K562 (cell line): ENCODE measurements around the gene ALDOB. TPM values are rescaled to one million over a fixed set of nuclear protein-coding genes. Genes with fewer than 3 reads are reported as not detected.

Experiments
- ATAC-seq: fragments of 200-7000 bp; cut with Tn5 transposase; 3 replicates; pipeline ENCODE4 v1.9.1; 2020; ENCODE audit warnings: moderate library complexity
- BruUV-seq: library from RNA; stranded (reverse); fragments of 400-500 nt; replicated peaks from 2 replicates; lab custom pipeline; 2021; lab: Mats Ljungman, UMichigan
- CTCF ChIA-PET: fragments of 300-600 bp; formaldehyde crosslinking; extraction: SDS; loops from one replicate; lab custom pipeline; 2021; ENCODE audit warnings: low intra/inter-chr PET ratio; lab: Yijun Ruan, JAX
- POLR2A ChIA-PET: fragments of 300-600, 350-650 bp; sonication (Branson Sonifier 250); formaldehyde crosslinking; extraction: SDS; loops from one replicate; lab custom pipeline; 2021; ENCODE audit warnings: antibody characterized with exemption, inconsistent platforms; lab: Yijun Ruan, JAX
- DNase-seq, 4 experiments: peaks; one replicate each; pipeline versions ENCODE4 v3.0.0 to v3.0.0-alpha.2; 2011 to 2018; ENCODE audit warnings: low spot score in 3 of 4, mixed read lengths in 3 of 4; ENCODE audit errors: extremely low read depth in 1 of 4
- FAIRE-seq: peaks from 2 replicates; lab custom pipeline; 2011; peaks lifted over from hg19 to GRCh38; lab: Jason Lieb, UNC
- H2AFZ ChIP-seq: 2 replicates; pipeline ENCODE4 v1.6.0; 2011; ENCODE audit warnings: low read depth, low read length, control low read depth, inconsistent platforms
- H3K27ac ChIP-seq: fragments of 200-600 bp; 3 replicates; pipeline ENCODE4 v1.8.0; 2011; ENCODE audit warnings: low read depth, mild to moderate bottlenecking, control low read depth, inconsistent platforms, low read length, moderate library complexity, mixed read lengths; ENCODE audit errors: extremely low read depth
- H3K27me3 ChIP-seq, 2 experiments: fragments of 300-600 bp in 1 of 2; 2 replicates in 1 of 2; 3 replicates in 1 of 2; pipeline versions ENCODE4 v1.6.0 to v1.8.0; 2011; ENCODE audit warnings: inconsistent platforms in 2 of 2, low read length in 2 of 2, mild to moderate bottlenecking in 1 of 2, mixed read lengths in 1 of 2, moderate library complexity in 1 of 2; ENCODE audit not compliant: control insufficient read depth in 2 of 2, insufficient read depth in 2 of 2
- H3K36me3 ChIP-seq: fragments of 300-600 bp; 3 replicates; pipeline ENCODE4 v1.8.0; 2011; ENCODE audit warnings: mild to moderate bottlenecking, low read length, inconsistent platforms; ENCODE audit not compliant: control insufficient read depth, insufficient read depth
- H3K4me1 ChIP-seq, 2 experiments: fragments of 200-600 bp in 1 of 2; replicated peaks in 1 of 2; 2 replicates in 1 of 2; 3 replicates in 1 of 2; pipeline versions ENCODE4 v1.5.1 to v1.8.0; 2011; ENCODE audit warnings: inconsistent platforms in 2 of 2, low read length in 2 of 2, mild to moderate bottlenecking in 1 of 2, mixed read lengths in 1 of 2, moderate library complexity in 1 of 2; ENCODE audit not compliant: control insufficient read depth in 2 of 2, insufficient read depth in 2 of 2
- H3K4me2 ChIP-seq: 2 replicates; pipeline ENCODE4 v1.6.1; 2011; ENCODE audit warnings: low read length, control low read depth, inconsistent platforms, mixed read lengths; ENCODE audit not compliant: insufficient read depth
- H3K4me3 ChIP-seq: fragments of 200-600 bp; sonication (generic), shearing (Covaris generic); 2 replicates; pipeline ENCODE4 v1.5.1; 2016; ENCODE audit warnings: control low read depth, inconsistent platforms
- H3K79me2 ChIP-seq: fragments of 200-600 bp; 3 replicates; pipeline ENCODE4 v1.8.0; 2011; ENCODE audit warnings: low read length, inconsistent platforms; ENCODE audit not compliant: control insufficient read depth, insufficient read depth
- H3K9ac ChIP-seq, 2 experiments: 2 replicates each; pipeline versions ENCODE4 v1.6.0 to v1.6.1; 2011; ENCODE audit warnings: low read depth in 2 of 2, low read length in 2 of 2, control low read depth in 1 of 2, inconsistent platforms in 1 of 2, mild to moderate bottlenecking in 1 of 2, mixed read lengths in 1 of 2; ENCODE audit not compliant: insufficient read depth in 1 of 2
- H3K9me1 ChIP-seq: one replicate; pipeline ENCODE4 v1.6.0; 2011; ENCODE audit warnings: inconsistent platforms, mild to moderate bottlenecking, low read length, moderate library complexity; ENCODE audit not compliant: control insufficient read depth, insufficient read depth
- H3K9me3 ChIP-seq: replicated peaks from 2 replicates; pipeline ENCODE4 v1.5.1; 2011; ENCODE audit warnings: low read depth, low read length, inconsistent platforms; ENCODE audit not compliant: control insufficient read depth, insufficient read depth
- H4K20me1 ChIP-seq: replicated peaks from 2 replicates; pipeline ENCODE4 v1.6.1; 2011; ENCODE audit warnings: low read length, inconsistent platforms, mixed read lengths; ENCODE audit not compliant: control insufficient read depth, insufficient read depth
- DNMT1 ChIP-seq: fragments of 450-650 bp; IDR thresholded peaks from 2 replicates; pipeline ENCODE4 v1.6.1; 2016; ENCODE audit warnings: antibody characterized with exemption, mild to moderate bottlenecking
- FOSL1 ChIP-seq: fragments of 200-800 bp; sonication (Bioruptor generic); conservative IDR thresholded peaks from 2 replicates; pipeline ENCODE4 v1.6.1; 2016; ENCODE audit warnings: missing genetic modification characterization, missing compliant biosample characterization
- MTF1 ChIP-seq: fragments of 250-450 bp; sonication (Bioruptor Pico); IDR thresholded peaks from 2 replicates; pipeline ENCODE4 v1.9.0; 2021; ENCODE audit warnings: moderate library complexity, mild to moderate bottlenecking, inconsistent platforms, borderline replicate concordance
- NELFE ChIP-seq: IDR thresholded peaks from 2 replicates; pipeline ENCODE4 v1.6.1; 2011; ENCODE audit warnings: mild to moderate bottlenecking; ENCODE audit not compliant: insufficient read depth, insufficient read length
- RFX7 ChIP-seq: fragments of 250-450 bp; sonication (Bioruptor Pico); IDR thresholded peaks from 2 replicates; pipeline ENCODE4 v1.5.1; 2021; ENCODE audit warnings: mild to moderate bottlenecking
- TAF15 ChIP-seq: fragments of 200-400 bp; formaldehyde crosslinking; IDR thresholded peaks from 2 replicates; pipeline ENCODE4 v1.6.1; 2017; ENCODE audit warnings: mild to moderate bottlenecking, low read depth, low read length, moderate library complexity
- ZC3H8 ChIP-seq: fragments of 450-650 bp; IDR thresholded peaks from 2 replicates; pipeline ENCODE4 v1.6.1; 2017
- ZNF511 ChIP-seq: sonication (generic); formaldehyde crosslinking; IDR thresholded peaks from 2 replicates; pipeline ENCODE4 v1.8.0; 2022; ENCODE audit warnings: mild to moderate bottlenecking, missing genetic modification reagents
- WGBS: fragments of 100-300 bp; shearing (Covaris generic); methylation state at CpG from one replicate; pipeline ENCODE4 v1.1.6; 2016; ENCODE audit warnings: low coverage, mixed read lengths; ENCODE audit not compliant: insufficient coverage; ENCODE audit errors: missing lambda C conversion rate; 5-methylcytosine and 5-hydroxymethylcytosine counted together
- in situ Hi-C: fragments of 300-500 bp; cut with MboI; formaldehyde crosslinking; loops from 4 replicates; pipeline ENCODE4 v1.15.0; 2018; ENCODE audit warnings: inconsistent platforms, mixed read lengths
- intact Hi-C: fragments of 100-400 bp; cut with micrococcal nuclease; formaldehyde crosslinking; loops from 2 replicates; pipeline ENCODE4 v1.14.2; 2022
- polyA plus RNA-seq, 8 experiments: library from polyadenylated mRNA; depleted of rRNA in 4 of 8; stranded (reverse) in 5 of 8; unstranded in 3 of 8; fragments of >200 nt; fragmentation: Nextera tagmentation in 2 of 8; fragmentation: Illumina TruSeq in 1 of 8; extraction: Ambion mirVana in 2 of 8; extraction: Trizol in 1 of 8; gene quantifications; 2 replicates each; pipeline versions ENCODE4 v1.2.1 to v1.2.3, GENCODE V29; 2011 to 2014; ENCODE audit warnings: inconsistent platforms in 1 of 8, missing spikeins in 1 of 8
- total RNA-seq, 7 experiments: library from RNA; depleted of rRNA in 6 of 7; stranded (reverse); fragments of >200 nt in 6 of 7; fragmentation: Illumina TruSeq in 2 of 7; extraction: Trizol in 2 of 7; gene quantifications; 2 replicates each; pipeline versions ENCODE4 v1.2.1 to v1.2.3, GENCODE V29; 2011 to 2021; ENCODE audit warnings: low replicate concordance in 1 of 7
- TF ChIP-seq, protein P1 (sequence below), 2 experiments: fragments of 450-650 bp; IDR thresholded peaks; 2 replicates each; pipeline ENCODE4 v1.6.1; 2016; ENCODE audit warnings: mild to moderate bottlenecking in 2 of 2, borderline replicate concordance in 1 of 2, low read depth in 1 of 2, moderate library complexity in 1 of 2
- TF ChIP-seq, protein P2 (sequence below): fragments of 250-450 bp; sonication (Bioruptor Pico); IDR thresholded peaks from 2 replicates; pipeline ENCODE4 v1.4.0; 2020; ENCODE audit warnings: borderline replicate concordance

ALDOB gene
- total and polyA plus RNA-seq, 9 of the 15 experiments (the other 6 are each of a cell fraction or from before 2014, with no cell fraction given) = 0.80 TPM; not detected in 8

GRCh38 chr9:101477736-101478135, 42.2 kb upstream of the ALDOB start:
- ATAC-seq (no peak), FAIRE-seq (no peak), DNase-seq (no peak)
- Histone ChIP-seq H3K79me2 (peaks cover 10% of the 10 kb centered on the region; the same call in 1 of the 3 replicates), H3K4me2 (no peak overlapping the region), H3K4me3 (no peak overlapping the region), H3K4me1 (peaks cover 9% of the 10 kb centered on the region in 2 experiments; a peak in 3 of 5 replicates), H2AFZ (no peak overlapping the region), H4K20me1 (no peaks in the 10 kb centered on the region), H3K9ac (no peak overlapping the region), H3K36me3 (peaks cover 21% of the 10 kb centered on the region; the same call in 2 of the 3 replicates), H3K9me1 (no peaks in the 10 kb centered on the region), H3K9me3 (no peaks in the 10 kb centered on the region), H3K27ac (no peak overlapping the region), H3K27me3 (peaks cover 0 to 16% of the 10 kb centered on the region in 2 experiments; a peak in 2 of 5 replicates)
- 71% methylated on average over 1 of the region's 1 CpG for WGBS
- no peak for TF ChIP-seq ZC3H8
- TF ChIP-seq MTF1 = no peak
- no peak for TF ChIP-seq TAF15
- TF ChIP-seq, protein P1, sequence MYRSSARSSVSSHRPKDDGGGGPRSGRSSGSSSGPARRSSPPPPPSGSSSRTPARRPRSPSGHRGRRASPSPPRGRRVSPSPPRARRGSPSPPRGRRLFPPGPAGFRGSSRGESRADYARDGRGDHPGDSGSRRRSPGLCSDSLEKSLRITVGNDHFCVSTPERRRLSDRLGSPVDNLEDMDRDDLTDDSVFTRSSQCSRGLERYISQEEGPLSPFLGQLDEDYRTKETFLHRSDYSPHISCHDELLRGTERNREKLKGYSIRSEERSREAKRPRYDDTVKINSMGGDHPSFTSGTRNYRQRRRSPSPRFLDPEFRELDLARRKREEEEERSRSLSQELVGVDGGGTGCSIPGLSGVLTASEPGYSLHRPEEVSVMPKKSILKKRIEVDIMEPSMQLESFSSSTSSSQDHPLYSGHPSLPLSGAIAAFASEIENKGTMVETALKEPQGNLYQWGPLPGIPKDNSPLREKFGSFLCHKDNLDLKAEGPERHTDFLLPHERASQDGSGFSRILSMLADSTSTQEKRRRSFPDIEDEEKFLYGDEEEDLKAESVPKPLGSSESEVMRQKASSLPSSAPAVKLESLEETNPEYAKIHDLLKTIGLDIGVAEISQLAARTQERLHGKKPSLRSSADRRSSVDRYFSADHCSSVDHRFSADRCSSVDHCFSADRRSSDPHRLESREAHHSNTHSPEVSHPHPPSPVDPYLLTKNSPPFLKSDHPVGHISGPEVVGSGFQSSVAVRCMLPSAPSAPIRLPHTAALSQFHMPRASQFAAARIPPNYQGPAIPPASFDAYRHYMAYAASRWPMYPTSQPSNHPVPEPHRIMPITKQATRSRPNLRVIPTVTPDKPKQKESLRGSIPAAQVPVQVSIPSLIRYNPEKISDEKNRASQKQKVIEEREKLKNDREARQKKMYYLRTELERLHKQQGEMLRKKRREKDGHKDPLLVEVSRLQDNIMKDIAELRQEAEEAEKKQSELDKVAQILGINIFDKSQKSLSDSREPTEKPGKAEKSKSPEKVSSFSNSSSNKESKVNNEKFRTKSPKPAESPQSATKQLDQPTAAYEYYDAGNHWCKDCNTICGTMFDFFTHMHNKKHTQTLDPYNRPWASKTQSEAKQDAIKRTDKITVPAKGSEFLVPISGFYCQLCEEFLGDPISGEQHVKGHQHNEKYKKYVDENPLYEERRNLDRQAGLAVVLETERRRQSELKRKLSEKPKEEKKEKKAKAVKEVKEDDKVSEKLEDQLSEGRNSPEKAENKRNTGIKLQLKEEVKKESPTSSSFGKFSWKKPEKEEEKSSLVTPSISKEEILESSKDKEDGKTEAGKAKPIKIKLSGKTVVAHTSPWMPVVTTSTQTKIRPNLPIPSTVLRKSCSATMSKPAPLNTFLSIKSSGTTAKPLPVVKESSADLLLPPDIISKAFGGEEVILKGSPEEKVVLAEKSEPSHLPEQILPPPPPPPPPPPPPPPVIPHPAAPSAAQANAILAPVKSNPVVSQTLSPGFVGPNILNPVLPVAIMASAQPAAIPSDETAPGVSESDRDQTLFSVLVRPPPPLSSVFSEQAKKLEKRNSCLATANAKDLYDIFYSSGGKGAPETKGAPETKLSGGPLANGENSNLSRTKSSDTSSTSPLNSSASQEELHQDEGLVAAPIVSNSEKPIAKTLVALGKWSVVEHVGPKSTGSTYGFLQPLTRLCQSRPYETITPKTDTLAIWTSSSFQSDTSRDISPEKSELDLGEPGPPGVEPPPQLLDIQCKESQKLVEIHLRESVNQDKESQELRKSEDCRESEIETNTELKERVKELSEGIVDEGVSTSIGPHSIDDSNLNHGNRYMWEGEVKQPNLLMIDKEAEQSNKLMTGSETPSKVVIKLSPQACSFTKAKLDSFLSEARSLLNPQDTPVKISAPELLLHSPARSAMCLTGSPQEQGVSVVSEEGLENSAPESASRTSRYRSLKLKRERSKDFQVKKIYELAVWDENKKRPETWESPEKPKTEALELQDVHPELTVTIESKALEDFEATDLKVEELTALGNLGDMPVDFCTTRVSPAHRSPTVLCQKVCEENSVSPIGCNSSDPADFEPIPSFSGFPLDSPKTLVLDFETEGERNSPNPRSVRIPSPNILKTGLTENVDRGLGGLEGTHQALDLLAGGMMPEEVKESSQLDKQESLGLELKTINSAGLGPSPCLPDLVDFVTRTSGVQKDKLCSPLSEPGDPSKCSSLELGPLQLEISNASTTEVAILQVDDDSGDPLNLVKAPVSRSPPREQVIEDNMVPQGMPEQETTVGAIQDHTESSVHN (IDR thresholded peaks at IDR 0.05; ENCODE audit: borderline replicate concordance in 1 of 2, low read depth in 1 of 2) = no peak
- no peak for TF ChIP-seq NELFE
- TF ChIP-seq RFX7 (CRISPR knock-in tag) = no peak
- no peak for TF ChIP-seq ZNF511 (CRISPR knock-in tag)
- no peak for TF ChIP-seq DNMT1
- TF ChIP-seq, protein P2, sequence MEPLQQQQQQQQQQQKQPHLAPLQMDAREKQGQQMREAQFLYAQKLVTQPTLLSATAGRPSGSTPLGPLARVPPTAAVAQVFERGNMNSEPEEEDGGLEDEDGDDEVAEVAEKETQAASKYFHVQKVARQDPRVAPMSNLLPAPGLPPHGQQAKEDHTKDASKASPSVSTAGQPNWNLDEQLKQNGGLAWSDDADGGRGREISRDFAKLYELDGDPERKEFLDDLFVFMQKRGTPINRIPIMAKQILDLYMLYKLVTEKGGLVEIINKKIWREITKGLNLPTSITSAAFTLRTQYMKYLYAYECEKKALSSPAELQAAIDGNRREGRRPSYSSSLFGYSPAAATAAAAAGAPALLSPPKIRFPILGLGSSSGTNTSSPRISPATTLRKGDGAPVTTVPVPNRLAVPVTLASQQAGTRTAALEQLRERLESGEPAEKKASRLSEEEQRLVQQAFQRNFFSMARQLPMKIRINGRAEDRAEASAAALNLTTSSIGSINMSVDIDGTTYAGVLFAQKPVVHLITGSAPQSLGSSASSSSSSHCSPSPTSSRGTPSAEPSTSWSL (CRISPR knock-in tag) = no peak
- no peak for TF ChIP-seq FOSL1 (tag)
- no TSS peak for BruUV-seq
- in situ Hi-C loops = no loop called here
- intact Hi-C loops = no loop called here
- CTCF ChIA-PET = no interaction called here
- POLR2A ChIA-PET = no interaction called here
